Breast epithelium (tissue), 4 donors: ENCODE results near the gene CEACAM3. TPM values are rescaled to one million over a fixed set of nuclear protein-coding genes. Genes with fewer than 3 reads are reported as not detected.

Experiments used
- DNase-seq, 2 donors: peaks; one replicate each; pipeline ENCODE4 v3.0.0-alpha.2; 2019; ENCODE audit warnings: low spot score in 2 of 2
- H3K27ac ChIP-seq, 2 donors: fragments of 200-600 bp; sonication (generic) in 1 of 2; one replicate each; pipeline ENCODE4 v1.5.1; 2016 to 2019; ENCODE audit warnings: mild to moderate bottlenecking in 1 of 2
- H3K27me3 ChIP-seq, 2 donors: fragments of 200-600 bp; sonication (generic) in 1 of 2; one replicate each; pipeline versions ENCODE4 v1.5.1 to v1.6.0; 2017 to 2019; ENCODE audit warnings: control low read depth in 1 of 2, mild to moderate bottlenecking in 1 of 2
- H3K36me3 ChIP-seq: fragments of 200-600 bp; one replicate; pipeline ENCODE4 v1.5.1; 2019
- H3K4me1 ChIP-seq, 2 donors: fragments of 200-600 bp; sonication (generic); one replicate each; pipeline ENCODE4 v1.5.1; 2016 to 2019; ENCODE audit warnings: control low read depth in 1 of 2
- H3K4me3 ChIP-seq, 3 donors: fragments of 200-600 bp; sonication (generic); 1 replicate in 2 of 3; 2 replicates in 1 of 3; pipeline ENCODE4 v1.5.1; 2016 to 2019; ENCODE audit warnings: mild to moderate bottlenecking in 3 of 3, moderate library complexity in 2 of 3
- H3K9me3 ChIP-seq, 2 donors: fragments of 200-600 bp; sonication (generic) in 1 of 2; one replicate each; pipeline ENCODE4 v1.5.1; 2016 to 2019; ENCODE audit warnings: control low read depth in 1 of 2
- POLR2A ChIP-seq: fragments of 450-650 bp; IDR thresholded peaks from one replicate; pipeline ENCODE4 v1.6.1; 2016; ENCODE audit warnings: antibody characterized with exemption, mild to moderate bottlenecking, moderate library complexity
- POLR2AphosphoS5 ChIP-seq, 3 donors: sonication (generic); formaldehyde crosslinking; IDR thresholded peaks; one replicate each; pipeline ENCODE4 v1.6.1; 2017; ENCODE audit warnings: antibody characterized with exemption in 3 of 3
- intact Hi-C: fragments of 100-400 bp; cut with DNase I; formaldehyde crosslinking; loops from one replicate; pipeline ENCODE4 v1.15.1; 2023; ENCODE audit warnings: low total_unique reads
- total RNA-seq, 3 donors: library from RNA; depleted of rRNA; stranded (reverse); fragments of >200 nt; gene quantifications; one replicate each; pipeline ENCODE4 v1.1.0, GENCODE V29; 2016
- TF ChIP-seq, protein P1 (sequence below), 3 donors: fragments of 450-650 bp; IDR thresholded peaks; one replicate each; pipeline ENCODE4 v1.5.1; 2016 to 2017; ENCODE audit warnings: antibody characterized with exemption in 3 of 3, mild to moderate bottlenecking in 3 of 3, moderate library complexity in 3 of 3

The CEACAM3 gene
- total RNA-seq, 3 donors from 2014 or later, result 0.64 TPM; not detected in 2

DNA sequence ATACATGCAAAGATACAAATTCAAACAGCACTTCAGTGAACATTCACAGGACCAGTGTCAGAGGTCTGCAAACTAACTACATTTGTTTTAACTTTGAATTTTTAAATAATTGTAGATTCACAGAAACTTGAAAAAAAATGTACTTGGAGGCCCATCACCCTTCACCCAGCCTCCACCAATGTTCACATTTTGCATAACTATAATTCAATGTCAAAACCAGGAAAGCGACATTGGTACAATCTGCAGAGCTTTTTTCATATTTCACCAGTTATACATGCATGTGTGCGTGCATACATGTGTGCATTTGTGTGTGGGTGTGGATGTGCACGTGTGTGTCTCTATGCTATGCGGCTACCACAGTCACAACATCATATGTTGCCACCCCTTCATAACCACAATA lies 18.9 kb downstream of the CEACAM3 start:
- H3K4me3 ChIP-seq, result no peak overlapping the region
- DNase-seq, result no peak
- H3K36me3 ChIP-seq, result no peaks in the 10 kb centered on the region
- TF ChIP-seq POLR2AphosphoS5 (IDR thresholded peaks at IDR 0.05), result no peak
- no peaks in the 10 kb centered on the region for H3K4me1 ChIP-seq
- no peaks in the 10 kb centered on the region for H3K9me3 ChIP-seq
- intact Hi-C loops, result no loop called here
- peaks cover 0 to 6% of the 10 kb centered on the region in 2 donors for H3K27me3 ChIP-seq
- no peak overlapping the region for H3K27ac ChIP-seq

DNA sequence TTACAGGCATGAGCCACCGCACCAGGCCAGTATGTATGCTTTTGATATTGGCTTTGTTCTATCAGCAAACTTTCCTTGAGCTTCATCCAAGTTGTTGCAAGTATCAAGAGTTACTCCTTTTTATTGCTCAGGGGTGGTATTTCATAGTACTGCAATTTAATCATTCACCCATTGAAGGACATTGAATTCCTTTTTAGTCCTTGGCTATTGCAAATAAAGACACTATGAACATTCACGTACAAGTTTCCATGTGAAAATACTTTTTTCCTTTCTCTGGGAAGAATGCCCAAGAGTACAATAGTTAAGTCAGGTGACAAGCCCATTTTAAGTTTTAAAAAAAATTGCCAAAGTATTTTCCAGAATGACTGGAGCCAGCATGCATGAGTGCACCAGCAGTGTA lies 20.4 kb downstream of the CEACAM3 start:
- peaks cover 0 to 3% of the 10 kb centered on the region in 2 donors for H3K27me3 ChIP-seq
- no peak for DNase-seq
- H3K27ac ChIP-seq, result no peak overlapping the region
- H3K9me3 ChIP-seq, result no peaks in the 10 kb centered on the region
- H3K36me3 ChIP-seq, result no peaks in the 10 kb centered on the region
- H3K4me3 ChIP-seq, result no peak overlapping the region
- no peaks in the 10 kb centered on the region for H3K4me1 ChIP-seq
- intact Hi-C loops, result no loop called here
- TF ChIP-seq, protein P1, sequence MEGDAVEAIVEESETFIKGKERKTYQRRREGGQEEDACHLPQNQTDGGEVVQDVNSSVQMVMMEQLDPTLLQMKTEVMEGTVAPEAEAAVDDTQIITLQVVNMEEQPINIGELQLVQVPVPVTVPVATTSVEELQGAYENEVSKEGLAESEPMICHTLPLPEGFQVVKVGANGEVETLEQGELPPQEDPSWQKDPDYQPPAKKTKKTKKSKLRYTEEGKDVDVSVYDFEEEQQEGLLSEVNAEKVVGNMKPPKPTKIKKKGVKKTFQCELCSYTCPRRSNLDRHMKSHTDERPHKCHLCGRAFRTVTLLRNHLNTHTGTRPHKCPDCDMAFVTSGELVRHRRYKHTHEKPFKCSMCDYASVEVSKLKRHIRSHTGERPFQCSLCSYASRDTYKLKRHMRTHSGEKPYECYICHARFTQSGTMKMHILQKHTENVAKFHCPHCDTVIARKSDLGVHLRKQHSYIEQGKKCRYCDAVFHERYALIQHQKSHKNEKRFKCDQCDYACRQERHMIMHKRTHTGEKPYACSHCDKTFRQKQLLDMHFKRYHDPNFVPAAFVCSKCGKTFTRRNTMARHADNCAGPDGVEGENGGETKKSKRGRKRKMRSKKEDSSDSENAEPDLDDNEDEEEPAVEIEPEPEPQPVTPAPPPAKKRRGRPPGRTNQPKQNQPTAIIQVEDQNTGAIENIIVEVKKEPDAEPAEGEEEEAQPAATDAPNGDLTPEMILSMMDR (IDR thresholded peaks at IDR 0.05), result no peak
- TF ChIP-seq POLR2AphosphoS5 (IDR thresholded peaks at IDR 0.05), result no peak
- no peak for TF ChIP-seq POLR2A

DNA sequence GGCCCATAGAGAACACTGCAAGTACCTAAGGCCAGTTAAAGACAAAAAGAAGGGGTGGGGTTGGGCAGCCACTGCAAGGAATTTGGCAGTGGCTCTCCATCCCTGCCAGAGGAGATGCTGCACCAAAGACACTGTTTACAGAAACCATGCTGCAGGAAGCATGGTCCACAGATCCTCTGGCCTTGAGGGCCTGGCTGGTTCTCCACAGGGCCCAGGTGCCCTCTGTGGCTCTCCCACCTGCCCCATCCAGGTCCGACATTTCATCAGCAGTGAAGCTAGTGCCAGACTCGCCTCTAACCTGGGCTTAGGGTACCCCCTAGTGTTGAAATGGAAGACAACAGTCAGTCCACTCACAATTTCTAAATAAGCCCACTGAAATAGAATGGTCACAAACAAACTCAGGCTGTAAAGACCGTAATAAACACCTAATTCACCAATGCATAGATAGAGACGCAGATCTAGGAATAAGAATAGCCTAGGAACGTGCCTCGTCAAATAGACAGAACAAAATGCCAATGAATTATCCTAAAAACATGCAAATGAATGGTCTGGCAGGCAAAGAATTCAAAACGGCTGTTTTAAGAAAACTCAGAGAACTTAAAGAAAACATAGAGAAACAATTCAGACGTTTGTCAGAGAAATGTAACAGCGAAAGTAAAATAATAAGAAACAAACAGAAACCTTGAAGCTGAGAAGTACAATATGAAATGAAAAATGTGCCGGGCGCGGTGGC lies 24.8 kb downstream of the CEACAM3 start:
- H3K36me3 ChIP-seq, result no peaks in the 10 kb centered on the region
- TF ChIP-seq, protein P1 (IDR thresholded peaks at IDR 0.05), result peak in 2 of 3 donors; percentile 47 to 49
- TF ChIP-seq POLR2A, result no peak
- no peak for DNase-seq
- H3K4me1 ChIP-seq, result no peaks in the 10 kb centered on the region
- no peaks in the 10 kb centered on the region for H3K9me3 ChIP-seq
- no peaks in the 10 kb centered on the region for H3K27me3 ChIP-seq
- intact Hi-C loops, result no loop called here
- no peak overlapping the region for H3K27ac ChIP-seq
- no peak overlapping the region for H3K4me3 ChIP-seq

DNA sequence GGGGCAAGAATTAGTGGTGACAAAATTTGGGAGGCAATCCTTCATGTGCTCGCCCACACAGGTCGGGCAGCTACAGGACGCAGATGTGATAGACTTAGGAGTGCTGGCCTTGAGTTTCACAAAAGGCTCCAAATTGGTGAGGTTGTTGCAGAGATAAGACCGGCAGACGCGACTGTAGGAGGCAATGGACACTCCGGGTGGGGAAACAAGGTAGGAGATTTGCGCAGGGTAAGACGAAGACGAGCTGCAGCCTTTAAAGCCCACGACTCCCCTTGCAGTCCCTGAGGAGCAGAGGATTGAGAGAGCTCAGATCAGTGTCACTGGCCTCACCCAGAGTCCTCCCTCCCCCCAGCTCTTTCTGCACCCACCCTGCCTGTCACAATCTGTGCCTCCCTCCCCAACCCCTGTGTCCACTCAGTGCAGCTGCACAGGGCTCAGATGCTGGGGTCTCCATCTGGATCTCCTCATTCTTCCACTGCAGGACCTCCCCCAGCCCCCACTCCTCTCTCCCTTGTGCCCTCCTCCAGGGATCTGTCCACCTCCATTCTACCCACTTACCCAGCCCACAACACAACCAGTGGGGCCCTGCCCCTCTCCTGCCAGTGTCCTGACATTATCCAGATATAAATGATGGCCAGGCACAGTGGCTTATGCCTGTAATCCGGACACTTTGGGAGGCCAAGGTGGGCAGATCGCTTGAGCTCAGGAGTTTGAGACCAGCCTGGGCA lies 41.8 kb downstream of the CEACAM3 start:
- H3K36me3 ChIP-seq, result no peaks in the 10 kb centered on the region
- H3K4me1 ChIP-seq, result no peaks in the 10 kb centered on the region
- H3K27me3 ChIP-seq, result peaks cover 0 to 19% of the 10 kb centered on the region in 2 donors
- TF ChIP-seq POLR2A (no peak), POLR2AphosphoS5 (IDR thresholded peaks at IDR 0.05) (no peak)
- TF ChIP-seq, protein P1 (IDR thresholded peaks at IDR 0.05), result no peak
- no peak overlapping the region for H3K4me3 ChIP-seq
- H3K9me3 ChIP-seq, result no peaks in the 10 kb centered on the region
- intact Hi-C loops, result no loop called here
- no peak for DNase-seq
- no peak overlapping the region for H3K27ac ChIP-seq

DNA sequence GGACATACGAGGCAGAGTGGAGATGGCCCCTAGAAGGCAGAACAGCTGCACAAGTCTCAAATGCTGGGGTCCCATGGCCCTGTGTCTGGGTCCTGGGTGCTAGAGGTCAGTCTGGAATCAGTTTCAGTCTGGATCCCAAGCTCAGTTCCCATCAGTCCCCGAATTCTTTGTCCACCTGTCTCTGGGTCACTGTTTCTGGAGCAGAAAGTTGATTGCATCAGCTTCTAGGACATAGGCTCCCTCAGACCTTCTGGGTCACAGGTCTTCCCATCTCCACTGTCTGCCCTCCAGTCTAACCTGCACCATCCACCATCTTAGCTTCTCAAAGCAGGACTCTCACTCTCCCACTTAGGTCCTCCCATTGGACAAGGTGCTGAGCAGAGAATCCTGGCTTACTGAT lies 42.8 kb downstream of the CEACAM3 start:
- TF ChIP-seq, protein P1 (IDR thresholded peaks at IDR 0.05), result no peak
- no peak for TF ChIP-seq POLR2AphosphoS5 (IDR thresholded peaks at IDR 0.05)
- TF ChIP-seq POLR2A, result no peak
- intact Hi-C loops, result no loop called here
- peaks cover 0 to 19% of the 10 kb centered on the region in 2 donors for H3K27me3 ChIP-seq

More for the DNA sequence above, 42.8 kb downstream of the CEACAM3 start:
- H3K27ac ChIP-seq, result no peak overlapping the region
- H3K4me3 ChIP-seq, result no peak overlapping the region
- H3K36me3 ChIP-seq, result no peaks in the 10 kb centered on the region
- H3K9me3 ChIP-seq, result no peaks in the 10 kb centered on the region
- no peak for DNase-seq
- H3K4me1 ChIP-seq, result no peaks in the 10 kb centered on the region
